Embryonic facial prominence (tissue), 1 donor: Measurements from ENCODE around the gene SPECC1.
A peak's percentile ranks its signal among the peaks of the same experiment; 100 is the strongest.
"Not testable (repeated sequence)": the region's sequence is repeated elsewhere in the genome, so short reads cannot be mapped to it uniquely, and the experiment has no call there.

Source experiments
- DNase-seq: peaks from one replicate; pipeline ENCODE4 v3.0.0-alpha.2; 2016; ENCODE audit errors: extremely low spot score

Gene SPECC1

DNA sequence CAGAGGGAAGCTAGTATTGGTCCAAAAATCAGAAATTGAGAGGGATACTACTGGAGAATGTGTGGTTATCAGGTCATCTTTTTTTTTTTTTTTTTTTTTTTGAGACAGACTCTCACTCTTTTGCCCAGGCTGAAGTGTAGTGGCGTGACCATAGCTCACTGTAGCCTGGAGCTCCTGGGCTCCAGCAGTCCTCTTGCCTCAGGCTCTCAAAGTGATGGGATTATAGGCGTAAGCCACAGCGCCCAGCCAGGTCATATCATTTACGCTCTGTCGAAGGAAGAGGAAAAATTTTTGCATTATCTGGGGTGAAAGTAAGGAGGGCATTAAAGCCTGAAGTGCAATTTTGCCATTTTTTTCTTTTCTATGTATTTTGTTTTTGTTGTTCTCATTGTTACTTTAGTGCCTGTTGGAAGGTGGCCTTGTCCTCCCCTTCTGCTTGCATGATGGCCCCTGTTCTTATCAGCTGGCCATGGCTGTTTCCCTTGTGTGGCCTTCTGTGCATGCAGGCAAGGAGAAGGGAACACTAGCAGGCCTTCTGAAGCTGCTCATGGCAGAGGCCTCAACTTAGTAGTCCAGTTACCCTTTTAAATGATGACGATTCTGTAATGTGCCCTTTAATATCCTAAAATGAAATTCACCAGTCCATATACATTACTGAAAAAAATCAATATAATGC lies 118.3 kb downstream of the SPECC1 start:
- no peak for DNase-seq

DNA sequence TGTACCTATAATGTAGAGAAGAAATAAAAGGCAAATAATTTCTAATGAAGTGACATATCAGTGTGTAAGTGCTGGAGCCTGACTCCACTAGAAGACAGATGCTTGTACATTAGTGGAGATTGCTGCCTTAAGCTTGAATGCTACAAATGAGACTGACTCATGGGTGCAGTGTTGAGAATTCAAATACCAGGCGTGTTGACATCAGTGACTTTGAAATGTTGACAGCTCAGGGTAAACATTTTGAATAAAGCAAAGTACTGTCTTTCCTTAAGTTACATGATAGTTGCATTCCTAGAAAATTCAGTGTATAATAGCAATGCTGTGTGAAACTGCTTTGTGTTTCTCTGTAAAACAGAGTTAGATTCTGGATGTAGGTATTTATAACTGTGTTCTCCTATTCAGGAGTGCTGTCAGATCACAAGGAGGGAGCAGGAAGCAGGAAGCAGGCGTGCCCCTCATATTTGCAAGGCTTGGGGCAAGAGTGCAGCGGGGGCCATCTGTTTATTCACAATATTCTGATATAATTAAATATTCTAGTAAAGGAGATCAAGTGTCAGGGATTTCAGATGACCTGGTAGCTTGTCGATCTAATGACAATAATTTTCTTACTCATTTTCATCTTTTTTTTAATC lies 119.0 kb downstream of the SPECC1 start:
- no peak for DNase-seq

GRCh38 chr17:20133517-20133916 lies 124.4 kb downstream of the SPECC1 start:
- DNase-seq = no peak

- no peak for DNase-seq
Measured at GRCh38 chr17:20141198-20141972, 132.2 kb downstream of the SPECC1 start.

GRCh38 chr17:20142268-20142667 lies 133.1 kb downstream of the SPECC1 start:
- no peak for DNase-seq

DNA sequence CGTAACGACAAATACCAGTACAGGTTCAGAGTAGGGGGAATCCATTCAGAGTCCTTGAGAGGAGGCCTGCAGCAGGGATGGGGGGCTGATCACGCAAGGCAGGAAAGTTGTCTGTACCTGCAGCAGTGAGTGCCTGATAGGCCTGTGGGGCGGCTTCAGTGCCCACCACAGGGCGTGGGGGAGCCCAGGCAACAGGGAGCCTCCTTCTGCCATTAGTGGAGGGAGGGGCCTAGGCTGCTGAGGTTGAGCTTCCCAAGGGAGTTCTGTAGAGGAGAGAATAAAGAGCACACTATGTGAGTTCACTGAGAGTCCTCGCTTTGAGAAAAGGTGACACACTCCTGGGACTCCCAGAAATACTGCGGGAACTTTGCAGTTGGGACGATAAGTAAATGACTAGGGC lies 134.6 kb downstream of the SPECC1 start:
- no peak for DNase-seq

GRCh38 chr17:20145567-20145966 lies 136.4 kb downstream of the SPECC1 start:
- DNase-seq = no peak

DNA sequence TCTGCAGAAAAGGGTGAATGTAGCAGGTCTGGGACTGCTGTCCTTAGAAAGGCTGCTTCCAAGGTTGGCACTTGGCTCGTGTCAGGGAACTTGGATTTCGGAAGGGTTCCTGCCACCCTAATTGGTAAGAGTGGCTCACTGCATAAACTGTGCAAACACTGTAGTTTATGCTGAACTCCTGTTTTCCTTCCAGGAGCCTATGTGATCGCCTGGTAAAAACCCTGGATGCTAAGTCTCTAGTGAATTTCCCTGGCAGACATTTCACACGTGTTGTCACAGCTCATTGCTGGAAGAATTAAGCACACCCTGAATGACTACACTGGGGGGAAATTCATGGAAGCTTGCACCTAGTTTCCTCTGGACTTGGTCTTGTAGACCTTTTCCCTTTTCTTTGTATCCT lies 140.1 kb downstream of the SPECC1 start:
- DNase-seq = no peak

GRCh38 chr17:20151174-20151573 lies 142.0 kb downstream of the SPECC1 start:
- no peak for DNase-seq

DNA sequence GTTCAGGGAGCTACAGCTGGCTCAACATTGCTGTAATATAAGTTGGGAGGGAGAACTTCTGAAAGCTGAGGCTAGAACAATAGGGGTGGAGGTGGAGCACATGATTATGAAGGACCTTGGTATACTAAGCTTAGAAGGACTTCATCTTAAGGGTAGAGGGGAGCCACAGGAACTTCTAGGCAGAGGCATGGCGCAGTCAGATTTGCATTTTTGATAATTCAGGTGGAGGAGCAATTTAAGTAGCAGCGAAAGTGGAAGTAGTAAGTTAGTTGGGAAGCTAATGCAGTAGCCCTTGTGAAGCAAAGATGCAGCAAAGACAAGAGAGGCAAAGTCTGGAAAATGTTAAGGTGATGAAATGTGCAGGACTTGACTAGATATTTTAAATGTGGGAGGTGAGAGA lies 144.1 kb downstream of the SPECC1 start:
- no peak for DNase-seq

GRCh38 chr17:20154286-20155000 lies 145.3 kb downstream of the SPECC1 start:
- DNase-seq = no peak

DNA sequence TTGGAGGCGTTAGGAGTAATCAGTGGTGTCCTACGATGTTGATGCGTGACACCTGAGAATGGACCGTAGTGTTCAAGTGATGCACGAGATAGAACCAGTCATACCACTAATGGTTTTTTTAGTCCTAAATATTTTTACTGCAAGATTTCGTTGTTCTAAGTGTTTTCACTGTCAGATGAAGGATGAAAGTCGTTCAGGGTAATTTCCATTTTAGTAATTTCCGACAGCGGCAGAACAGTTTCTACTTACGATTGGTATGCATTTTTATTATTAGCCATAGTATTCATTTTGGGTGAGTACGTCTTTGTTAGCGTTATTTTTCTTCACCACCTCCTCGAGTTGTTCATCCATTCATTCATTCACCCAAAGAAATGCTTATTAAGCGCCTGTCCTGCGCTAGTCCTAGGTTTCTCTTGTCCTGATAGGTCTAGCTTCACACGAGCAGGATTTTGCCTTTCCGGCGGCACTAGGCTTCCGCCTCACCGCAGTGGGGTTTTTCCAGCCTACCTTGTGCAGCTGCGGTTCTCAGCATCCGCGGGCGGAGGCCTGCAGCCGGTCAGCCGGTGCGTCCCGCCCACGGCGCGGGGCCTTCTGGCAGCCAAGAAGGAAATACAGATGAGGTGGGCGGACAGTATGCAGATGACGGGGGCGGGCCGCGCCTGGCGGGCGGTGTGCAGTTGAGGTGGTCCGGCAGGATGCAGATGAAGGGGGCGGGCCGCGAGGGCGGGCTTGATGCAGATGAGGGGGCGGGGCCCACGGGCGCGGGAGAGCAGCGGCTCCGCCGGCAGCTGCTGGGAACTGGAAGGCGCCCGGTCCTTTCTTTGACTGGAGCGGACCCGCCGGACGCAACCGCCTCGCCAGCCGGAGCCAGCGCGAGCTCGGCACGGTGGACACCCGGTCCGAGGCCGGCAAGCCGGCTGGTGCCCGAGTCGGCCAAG lies 146.4 kb downstream of the SPECC1 start:
- DNase-seq = peak; percentile 85

DNA sequence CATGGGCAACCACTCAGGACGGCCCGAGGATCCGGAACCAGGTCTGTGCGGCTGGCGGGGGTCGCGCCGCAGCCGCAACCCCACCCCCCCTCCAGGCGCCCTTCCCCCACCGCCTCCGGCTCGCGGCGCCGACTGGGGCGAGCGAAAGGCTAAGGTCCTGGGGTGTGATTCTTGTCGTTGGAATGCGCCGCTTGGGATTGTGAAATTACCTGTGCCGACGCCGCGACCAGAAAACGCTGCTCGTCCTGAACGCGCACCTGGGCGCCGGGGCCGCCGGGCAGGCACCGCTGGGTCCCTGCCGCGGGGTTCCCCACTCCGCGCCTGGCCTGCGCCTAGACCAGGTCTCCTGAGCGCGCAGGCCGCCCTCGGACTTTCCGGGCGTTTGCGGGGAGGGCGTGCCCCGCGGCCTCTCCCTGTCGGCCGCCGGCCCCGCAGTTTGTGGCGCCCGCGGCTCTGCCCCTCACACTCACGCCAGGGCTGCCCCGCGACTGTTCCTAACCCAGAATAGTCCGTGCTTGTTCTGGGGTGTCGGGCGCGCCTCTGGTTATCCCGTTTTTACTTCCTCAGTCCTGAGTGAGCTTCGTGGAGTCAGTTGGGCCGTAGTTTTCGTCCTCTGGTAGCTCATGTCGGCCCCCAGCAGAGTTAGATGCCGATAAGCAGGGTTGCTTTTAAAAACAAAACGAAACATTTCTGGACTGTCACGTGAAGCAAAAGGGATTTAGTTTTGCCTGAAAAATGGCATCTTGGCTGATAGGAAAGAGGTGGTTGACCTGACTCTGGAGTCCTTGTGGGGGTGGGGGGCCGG lies 147.2 kb downstream of the SPECC1 start:
- DNase-seq = no peak

- no peak for DNase-seq
Measured at GRCh38 chr17:20157001-20157310, 147.8 kb downstream of the SPECC1 start.

DNA sequence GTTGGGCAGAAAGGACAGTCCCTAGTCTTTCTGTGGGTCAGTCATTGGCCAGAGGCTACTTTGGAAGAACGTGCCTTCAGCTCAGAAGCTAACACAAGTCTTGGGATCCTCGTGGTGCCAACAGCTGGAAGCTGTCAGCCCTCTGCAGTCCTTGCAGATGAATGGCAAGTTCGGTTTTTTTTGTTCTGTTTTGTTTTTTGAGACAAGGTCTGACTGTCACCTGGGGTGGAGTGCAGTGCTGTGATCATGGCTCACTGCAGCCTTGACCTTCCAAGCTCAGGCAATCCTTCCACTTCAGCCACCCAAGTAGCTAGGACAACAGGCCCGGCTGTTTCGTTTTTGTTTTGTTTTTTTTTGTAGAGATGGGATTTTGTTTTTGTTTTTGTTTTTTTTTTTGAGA lies 149.4 kb downstream of the SPECC1 start:
- no peak for DNase-seq

GRCh38 chr17:20159406-20160069 lies 150.4 kb downstream of the SPECC1 start:
- DNase-seq = no peak

- DNase-seq = not testable (repeated sequence)
Measured at GRCh38 chr17:20165516-20165915, 156.4 kb downstream of the SPECC1 start.

DNA sequence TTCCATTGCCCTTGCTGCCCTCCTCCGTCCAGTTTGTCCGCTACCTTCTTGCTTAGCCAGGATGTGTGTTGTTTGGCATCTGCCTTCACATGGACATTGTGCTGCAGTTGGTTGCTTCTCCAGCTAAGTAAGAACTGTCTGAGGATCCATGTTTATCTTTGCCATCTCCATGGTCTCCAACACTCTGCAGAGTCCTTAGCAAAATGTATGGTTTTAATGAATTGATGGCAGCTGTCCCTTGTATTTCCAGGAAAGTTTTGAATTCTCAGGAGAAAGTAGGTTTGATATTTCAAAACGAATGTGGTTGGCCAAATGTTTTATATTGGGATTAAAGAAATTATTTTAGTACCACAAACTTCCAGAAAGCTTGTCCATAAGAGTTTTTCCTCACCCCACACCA lies 160.9 kb downstream of the SPECC1 start:
- DNase-seq = no peak

GRCh38 chr17:20171741-20172365 lies 162.7 kb downstream of the SPECC1 start:
- DNase-seq = no peak
